ENCODE data around the gene TBC1D22A. TPM values are rescaled to one million over a fixed set of nuclear protein-coding genes. Genes with fewer than 3 reads are reported as not detected.

Gene TBC1D22A
- total RNA-seq, 4 donors from 2014 or later: 9.2 to 45.3 (median 22.8) TPM

- Histone ChIP-seq H3K4me3 (no peak overlapping the region), H3K36me3 (no peaks in the 10 kb centered on the region), H3K27ac (no peak overlapping the region), H3K4me1 (no peaks in the 10 kb centered on the region), H3K27me3 (no peaks in the 10 kb centered on the region), H3K9me3 (no peaks in the 10 kb centered on the region)
- intact Hi-C loops (cut with DNase I; ENCODE audit: low total_unique reads): no loop called here
- no peak for DNase-seq
- TF ChIP-seq CTCF (IDR thresholded peaks at IDR 0.05): no peak
- no peak for TF ChIP-seq POLR2A (IDR thresholded peaks at IDR 0.05)
Measured at GRCh38 chr22:47196166-47196849, 433.9 kb downstream of the TBC1D22A start.

- no peaks in the 10 kb centered on the region for H3K36me3 ChIP-seq
- H3K27me3 ChIP-seq: no peaks in the 10 kb centered on the region
- no peak for DNase-seq
- intact Hi-C loops (cut with DNase I; ENCODE audit: low total_unique reads): no loop called here
- no peak overlapping the region for H3K4me3 ChIP-seq
- H3K9me3 ChIP-seq: no peaks in the 10 kb centered on the region
- no peaks in the 10 kb centered on the region for H3K4me1 ChIP-seq
- no peak overlapping the region for H3K27ac ChIP-seq
- TF ChIP-seq CTCF (IDR thresholded peaks at IDR 0.05) (no peak), POLR2A (IDR thresholded peaks at IDR 0.05) (no peak)
Measured at GRCh38 chr22:47196881-47197772, 434.7 kb downstream of the TBC1D22A start.

GRCh38 chr22:47197773-47198500 is 435.5 kb downstream of the TBC1D22A start:
- no peaks in the 10 kb centered on the region for H3K36me3 ChIP-seq
- DNase-seq: no peak
- intact Hi-C loops (cut with DNase I; ENCODE audit: low total_unique reads): no loop called here
- H3K9me3 ChIP-seq: no peaks in the 10 kb centered on the region
- TF ChIP-seq POLR2A (IDR thresholded peaks at IDR 0.05) (no peak), CTCF (IDR thresholded peaks at IDR 0.05) (no peak)
- H3K4me1 ChIP-seq: no peaks in the 10 kb centered on the region
- no peaks in the 10 kb centered on the region for H3K27me3 ChIP-seq
- no peak overlapping the region for H3K27ac ChIP-seq
- no peak overlapping the region for H3K4me3 ChIP-seq

GRCh38 chr22:47198801-47199251 is 436.4 kb downstream of the TBC1D22A start:
- no peak for DNase-seq
- H3K27ac ChIP-seq: no peak overlapping the region
- no peaks in the 10 kb centered on the region for H3K36me3 ChIP-seq
- intact Hi-C loops (cut with DNase I; ENCODE audit: low total_unique reads): no loop called here
- H3K4me1 ChIP-seq: no peaks in the 10 kb centered on the region
- H3K4me3 ChIP-seq: no peak overlapping the region
- TF ChIP-seq POLR2A (IDR thresholded peaks at IDR 0.05) (no peak), CTCF (IDR thresholded peaks at IDR 0.05) (no peak)
- no peaks in the 10 kb centered on the region for H3K27me3 ChIP-seq
- no peaks in the 10 kb centered on the region for H3K9me3 ChIP-seq
